DOHH2 (cell line): ENCODE results near the gene PHKG2.

Source experiments
- EZH2phosphoT487 ChIP-seq: fragments of 200-600 bp; sonication (generic); IDR thresholded peaks from 2 replicates; pipeline ENCODE4 v1.6.1; 2017; ENCODE audit warnings: borderline replicate concordance, mild to moderate bottlenecking, antibody characterized with exemption, low read length, moderate library complexity, mixed read lengths
- TF ChIP-seq, protein P1 (sequence below): fragments of 200-600 bp; sonication (generic); IDR thresholded peaks from one replicate; pipeline ENCODE4 v1.5.1; 2014; ENCODE audit warnings: antibody characterized with exemption, mild to moderate bottlenecking, low read depth, low read length; ENCODE audit not compliant: poor library complexity, severe bottlenecking

DNA sequence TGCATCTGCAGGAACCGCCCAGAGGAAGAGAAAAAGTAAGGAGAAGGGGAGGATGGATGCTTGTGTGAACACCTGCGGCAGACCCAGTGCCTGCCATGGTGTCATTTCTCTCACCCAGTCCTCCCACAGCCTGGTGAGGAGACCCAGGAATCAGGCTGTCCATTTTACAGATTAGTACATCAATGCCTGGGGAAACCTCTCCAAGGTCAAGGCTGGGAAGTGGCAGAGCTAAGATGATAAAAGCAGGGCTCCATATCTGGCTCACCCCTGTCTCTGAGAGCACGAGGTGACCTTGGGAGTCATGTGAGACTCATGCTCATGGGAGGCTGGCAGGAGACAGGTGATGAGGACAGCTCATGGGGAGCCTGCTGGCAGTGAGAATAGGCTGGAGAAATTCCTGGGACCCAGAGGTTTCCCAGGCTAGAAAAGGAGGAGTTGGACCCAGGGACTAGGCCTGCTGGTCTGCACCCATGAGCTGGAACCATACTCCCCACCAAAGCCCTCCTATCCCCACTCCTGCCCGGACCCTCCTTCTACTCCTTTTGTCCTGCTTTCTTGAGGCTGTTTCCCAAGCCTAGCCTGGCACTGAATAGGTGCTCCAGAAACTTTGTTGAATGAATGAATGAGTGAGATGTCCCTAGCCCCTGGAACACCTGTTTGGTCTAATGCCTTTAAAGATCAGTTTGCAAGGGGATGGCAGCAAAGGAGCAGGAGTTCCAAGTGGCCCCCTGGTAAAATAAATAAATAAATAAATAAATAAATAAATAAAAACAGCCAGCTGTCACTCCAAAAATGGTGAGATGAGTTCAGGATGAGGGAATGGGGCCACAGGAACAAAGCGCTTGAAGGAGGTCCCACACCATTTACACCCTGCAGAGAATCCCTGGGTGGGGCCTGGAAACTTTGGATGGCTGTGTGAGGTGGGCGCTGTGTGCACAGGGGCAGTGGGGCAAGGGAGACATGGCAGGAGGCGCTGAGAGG lies 37.2 kb downstream of the PHKG2 start:
- TF ChIP-seq, protein P1, sequence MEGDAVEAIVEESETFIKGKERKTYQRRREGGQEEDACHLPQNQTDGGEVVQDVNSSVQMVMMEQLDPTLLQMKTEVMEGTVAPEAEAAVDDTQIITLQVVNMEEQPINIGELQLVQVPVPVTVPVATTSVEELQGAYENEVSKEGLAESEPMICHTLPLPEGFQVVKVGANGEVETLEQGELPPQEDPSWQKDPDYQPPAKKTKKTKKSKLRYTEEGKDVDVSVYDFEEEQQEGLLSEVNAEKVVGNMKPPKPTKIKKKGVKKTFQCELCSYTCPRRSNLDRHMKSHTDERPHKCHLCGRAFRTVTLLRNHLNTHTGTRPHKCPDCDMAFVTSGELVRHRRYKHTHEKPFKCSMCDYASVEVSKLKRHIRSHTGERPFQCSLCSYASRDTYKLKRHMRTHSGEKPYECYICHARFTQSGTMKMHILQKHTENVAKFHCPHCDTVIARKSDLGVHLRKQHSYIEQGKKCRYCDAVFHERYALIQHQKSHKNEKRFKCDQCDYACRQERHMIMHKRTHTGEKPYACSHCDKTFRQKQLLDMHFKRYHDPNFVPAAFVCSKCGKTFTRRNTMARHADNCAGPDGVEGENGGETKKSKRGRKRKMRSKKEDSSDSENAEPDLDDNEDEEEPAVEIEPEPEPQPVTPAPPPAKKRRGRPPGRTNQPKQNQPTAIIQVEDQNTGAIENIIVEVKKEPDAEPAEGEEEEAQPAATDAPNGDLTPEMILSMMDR = no peak
- TF ChIP-seq EZH2phosphoT487 = no peak
